IPS-11a (cell line): ENCODE results near the gene HCN4.
A peak's percentile ranks its signal among the peaks of the same experiment; 100 is the strongest.

Source experiments
- H3K4me3 ChIP-seq: one replicate; pipeline ENCODE4 v1.5.1; 2013; ENCODE audit warnings: low read depth, low read length, control low read depth

The HCN4 gene

DNA sequence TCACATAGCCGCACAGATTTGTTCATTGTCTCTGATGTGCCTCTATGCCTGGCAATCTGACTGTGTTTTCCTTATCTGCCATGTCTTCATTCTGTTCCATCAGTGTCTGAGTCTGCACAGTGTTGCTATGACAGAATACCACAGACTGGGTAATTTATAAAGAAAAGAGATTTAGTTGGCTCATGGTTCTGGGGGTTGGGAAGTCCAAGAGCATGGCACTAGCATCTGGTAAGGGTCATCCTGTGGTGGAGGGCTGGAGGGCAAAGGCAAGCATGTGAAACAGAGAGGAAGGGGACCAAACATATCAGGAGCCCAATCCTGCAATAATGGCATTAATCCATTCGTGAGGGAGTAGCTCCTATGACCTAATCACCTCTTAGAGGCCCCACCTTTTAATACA lies 11.9 kb upstream of the HCN4 start:
- H3K4me3 ChIP-seq, result no peak overlapping the region

DNA sequence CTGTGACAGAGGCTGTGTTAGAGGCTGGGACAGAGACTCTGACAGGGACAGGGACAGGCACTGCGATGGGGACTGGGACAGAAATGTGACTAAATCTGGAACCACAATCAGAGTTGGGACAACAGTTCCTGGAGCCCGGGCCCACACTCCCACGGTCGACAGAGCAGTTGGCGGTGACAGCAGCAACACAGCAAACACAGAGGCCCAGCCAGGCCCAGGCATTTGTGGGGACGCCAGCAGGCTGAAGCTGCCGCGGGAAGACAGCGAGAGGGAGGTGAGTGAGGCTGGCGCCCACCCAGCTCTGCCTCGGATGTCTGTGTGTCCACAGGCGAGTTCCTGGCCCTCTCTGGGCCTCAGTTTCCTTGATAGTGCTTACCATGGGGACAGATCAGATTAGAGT lies 9.3 kb upstream of the HCN4 start:
- no peak overlapping the region for H3K4me3 ChIP-seq

- H3K4me3 ChIP-seq, result no peak overlapping the region
Measured at GRCh38 chr15:73375755-73376305, 7.1 kb upstream of the HCN4 start.

- H3K4me3 ChIP-seq, result no peak overlapping the region
Measured at GRCh38 chr15:73375012-73375411, 6.3 kb upstream of the HCN4 start.

GRCh38 chr15:73374604-73375003 lies 5.8 kb upstream of the HCN4 start:
- H3K4me3 ChIP-seq, result no peak overlapping the region

- H3K4me3 ChIP-seq, result no peak overlapping the region
Measured at GRCh38 chr15:73373221-73373620, 4.5 kb upstream of the HCN4 start.

DNA sequence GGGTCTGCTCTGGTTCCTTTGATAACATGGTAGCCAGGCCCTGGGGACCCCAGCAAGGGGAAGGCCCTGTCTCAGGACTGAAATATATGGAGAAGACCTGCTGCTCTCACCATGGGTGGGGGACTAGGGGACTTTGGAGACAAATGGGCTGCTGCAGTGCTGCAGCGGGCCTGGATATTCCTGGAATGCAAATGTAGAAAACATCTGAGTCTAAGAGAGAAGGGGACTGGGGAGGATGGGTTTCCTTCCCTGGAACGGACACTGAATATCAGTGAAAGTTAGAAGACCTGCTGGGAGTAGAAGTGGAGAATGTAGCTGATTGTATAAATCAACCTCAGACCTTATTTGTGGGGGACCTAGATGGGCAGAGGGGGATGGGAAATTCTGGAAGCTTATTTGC lies 3.1 kb upstream of the HCN4 start:
- H3K4me3 ChIP-seq, result no peak overlapping the region

DNA sequence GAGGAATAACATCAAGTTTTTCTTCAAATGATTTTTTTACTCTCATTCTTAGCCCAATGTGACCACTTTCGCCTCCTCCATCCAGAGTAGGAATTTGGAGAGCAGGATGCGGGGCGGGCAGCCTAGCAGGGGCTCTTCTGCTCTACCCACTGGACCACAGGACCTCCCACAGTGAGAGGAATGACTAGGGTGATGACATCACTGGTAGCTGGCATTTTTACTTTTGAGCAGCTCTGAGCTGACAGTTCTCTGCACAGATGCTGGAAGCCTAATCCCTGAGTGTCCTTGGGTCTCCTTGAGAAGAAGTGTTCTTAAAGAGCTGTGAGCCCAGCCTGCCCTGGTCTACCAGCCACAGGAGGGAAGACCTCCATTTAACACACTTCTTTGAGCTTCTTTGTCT lies 1.4 kb upstream of the HCN4 start:
- H3K4me3 ChIP-seq, result no peak overlapping the region

- H3K4me3 ChIP-seq, result peak overlapping the region; percentile 43
Measured at GRCh38 chr15:73369154-73369694, 466 bp upstream of the HCN4 start.

DNA sequence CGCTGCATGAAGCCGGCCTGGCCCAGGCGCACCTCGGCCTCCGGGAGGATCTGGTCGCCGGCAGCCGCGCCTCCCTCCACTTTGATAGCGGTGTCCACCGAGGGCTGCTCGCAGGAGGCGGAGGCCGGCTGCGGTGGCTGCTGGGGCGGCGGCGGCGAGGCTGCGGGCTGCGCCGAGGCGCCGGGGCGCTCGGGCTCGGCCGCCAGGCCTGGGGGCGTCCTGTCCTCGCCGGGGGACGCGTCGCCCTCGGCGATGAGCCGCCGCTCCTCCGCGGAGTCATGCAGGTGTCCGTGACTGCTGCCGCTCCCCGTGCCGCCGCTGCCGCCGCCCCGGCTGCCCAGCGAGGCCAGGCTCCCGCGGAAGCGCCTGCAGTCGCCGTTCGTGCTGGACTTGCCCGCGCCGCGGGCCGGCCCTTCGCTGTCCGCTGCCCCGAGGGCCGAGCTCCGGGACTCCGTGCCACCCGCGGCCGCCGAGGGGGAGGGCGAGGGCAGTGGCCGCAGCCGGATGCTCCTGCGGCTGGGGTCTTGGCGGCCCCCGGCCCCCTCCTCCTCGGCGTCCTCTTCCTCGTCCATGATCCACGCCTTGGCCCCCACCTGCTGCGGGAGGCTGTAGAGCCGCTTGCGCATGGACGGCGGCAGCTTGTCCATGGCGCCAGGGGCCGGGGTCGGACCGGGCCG lies 996 bp downstream of the HCN4 start:
- peak overlapping the region; percentile 69 for H3K4me3 ChIP-seq

- H3K4me3 ChIP-seq, result peak overlapping the region; percentile 69
Measured at GRCh38 chr15:73366766-73367623, 1.8 kb downstream of the HCN4 start.

- H3K4me3 ChIP-seq, result no peak overlapping the region
Measured at GRCh38 chr15:73364070-73364469, 4.7 kb downstream of the HCN4 start.

GRCh38 chr15:73362900-73363299 lies 5.9 kb downstream of the HCN4 start:
- no peak overlapping the region for H3K4me3 ChIP-seq

DNA sequence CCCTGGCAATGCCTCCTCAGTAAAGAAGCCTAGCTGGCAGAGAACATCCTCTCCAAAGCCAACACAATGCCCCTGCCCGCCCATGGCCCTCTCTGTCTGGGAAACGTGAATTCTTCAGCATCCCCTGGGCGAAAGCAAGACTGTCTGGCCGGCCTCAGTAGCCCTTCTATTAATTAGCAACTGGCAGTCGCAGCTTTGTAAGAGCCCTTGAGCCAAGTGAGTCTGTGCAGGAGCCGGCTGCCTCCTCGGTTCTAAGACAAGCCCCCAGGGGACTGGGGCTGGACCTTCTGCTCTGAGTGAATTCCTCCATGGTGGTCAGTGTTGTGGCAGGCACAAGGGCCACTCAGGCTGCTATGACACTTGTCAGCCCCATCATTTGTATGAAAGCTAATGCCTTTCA lies 7.4 kb downstream of the HCN4 start:
- no peak overlapping the region for H3K4me3 ChIP-seq

- H3K4me3 ChIP-seq, result no peak overlapping the region
Measured at GRCh38 chr15:73359651-73360050, 9.1 kb downstream of the HCN4 start.

DNA sequence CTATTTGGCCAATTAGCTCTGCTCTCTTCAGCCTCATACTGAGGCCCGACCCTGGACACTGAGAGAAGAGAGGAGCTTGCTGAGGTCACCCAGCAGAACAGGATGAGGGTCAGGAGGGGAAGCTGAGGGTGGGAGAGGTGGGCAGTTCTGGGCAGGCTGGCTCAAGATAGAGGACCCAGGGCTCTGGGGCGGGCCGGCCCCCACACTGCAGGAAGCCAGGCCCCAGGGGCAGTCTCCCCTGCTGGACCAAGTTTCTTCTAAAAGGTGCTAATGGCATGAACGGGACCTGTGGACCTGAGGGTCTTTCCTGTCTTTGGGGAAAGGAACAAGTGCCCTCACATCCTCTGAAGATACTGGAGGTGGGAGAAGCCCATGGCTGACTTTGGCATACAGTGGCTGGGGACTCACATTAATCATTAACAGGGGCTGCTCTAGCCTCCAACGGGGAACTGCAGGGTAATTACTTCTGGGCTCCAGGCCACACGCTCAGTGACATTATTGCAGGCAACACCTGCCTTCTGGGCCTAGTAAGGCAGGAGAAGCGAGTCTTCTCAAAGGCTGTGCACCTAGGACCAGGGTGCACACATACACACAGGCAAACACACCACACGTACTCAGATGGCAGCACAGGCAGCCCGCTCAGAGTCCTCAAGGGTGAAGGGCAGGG lies 10.6 kb downstream of the HCN4 start:
- H3K4me3 ChIP-seq, result no peak overlapping the region

DNA sequence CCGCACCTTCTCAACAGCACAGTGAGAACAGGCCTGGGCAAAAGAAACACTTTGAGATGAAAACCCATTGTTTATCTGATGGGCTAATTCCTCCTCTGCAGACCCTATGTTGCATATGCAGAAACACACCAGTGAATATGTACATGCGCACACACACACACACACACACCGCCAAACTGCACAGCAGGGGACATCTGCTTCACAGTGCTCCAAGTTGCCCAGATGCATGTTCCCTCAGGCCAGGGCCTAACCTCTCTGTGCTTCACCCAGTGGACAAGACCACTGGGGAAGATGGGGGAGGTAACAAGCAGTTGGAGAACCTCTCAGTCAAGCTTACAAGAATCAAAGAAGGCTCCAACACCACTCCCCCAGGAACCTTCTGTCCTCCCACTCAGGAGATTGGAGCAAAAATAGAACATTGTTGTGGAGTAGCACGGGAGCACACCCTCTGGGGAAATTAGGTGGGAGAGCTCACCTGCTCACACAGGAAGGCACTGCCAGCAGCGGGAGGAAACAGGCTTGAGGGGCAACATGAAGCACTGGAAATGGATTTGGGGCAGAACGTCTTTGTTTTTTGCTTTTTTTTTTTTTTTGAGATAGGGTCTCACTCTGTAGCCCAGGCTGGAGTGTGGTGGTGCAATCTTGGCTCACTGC lies 13.0 kb downstream of the HCN4 start:
- H3K4me3 ChIP-seq, result no peak overlapping the region

DNA sequence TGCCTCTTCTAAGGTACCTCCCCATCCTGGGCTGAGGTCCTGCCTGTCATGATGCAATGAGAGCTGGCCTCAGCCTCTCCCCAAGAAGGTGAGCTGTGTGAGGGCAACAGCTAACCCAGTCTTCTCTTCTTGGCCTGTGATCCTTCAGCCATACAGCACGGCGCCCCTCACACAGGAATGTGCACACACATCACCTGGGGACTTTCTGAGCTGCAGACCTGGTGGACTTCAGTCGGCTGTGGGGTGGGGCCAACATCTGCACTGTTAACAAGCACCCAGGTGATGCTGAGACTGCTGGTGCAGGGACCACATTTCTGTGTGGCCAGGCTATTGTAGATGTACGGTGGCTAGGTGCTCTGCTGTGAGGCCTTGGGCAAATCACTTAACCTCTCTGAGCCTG lies 14.5 kb downstream of the HCN4 start:
- H3K4me3 ChIP-seq, result no peak overlapping the region

GRCh38 chr15:73353734-73354133 lies 15.0 kb downstream of the HCN4 start:
- H3K4me3 ChIP-seq, result no peak overlapping the region

DNA sequence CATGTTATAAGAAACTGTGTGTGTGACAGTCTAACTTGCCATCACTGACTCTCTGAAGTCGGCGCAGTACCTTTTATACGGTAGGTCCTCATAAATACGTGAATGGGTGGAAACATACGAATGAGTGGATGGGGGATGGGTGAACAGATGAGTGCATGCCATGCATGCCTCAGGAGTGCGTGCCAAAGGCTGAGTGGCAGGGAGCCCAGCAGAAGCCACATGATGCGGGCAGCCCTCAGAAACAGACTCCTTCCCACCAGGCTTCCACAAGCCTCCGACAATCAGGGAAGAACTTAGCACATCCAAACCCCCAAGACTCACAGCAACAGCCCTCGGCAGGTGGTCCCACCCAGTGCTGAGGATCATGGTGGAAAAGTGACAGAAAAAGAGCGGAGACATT lies 16.7 kb downstream of the HCN4 start:
- no peak overlapping the region for H3K4me3 ChIP-seq

DNA sequence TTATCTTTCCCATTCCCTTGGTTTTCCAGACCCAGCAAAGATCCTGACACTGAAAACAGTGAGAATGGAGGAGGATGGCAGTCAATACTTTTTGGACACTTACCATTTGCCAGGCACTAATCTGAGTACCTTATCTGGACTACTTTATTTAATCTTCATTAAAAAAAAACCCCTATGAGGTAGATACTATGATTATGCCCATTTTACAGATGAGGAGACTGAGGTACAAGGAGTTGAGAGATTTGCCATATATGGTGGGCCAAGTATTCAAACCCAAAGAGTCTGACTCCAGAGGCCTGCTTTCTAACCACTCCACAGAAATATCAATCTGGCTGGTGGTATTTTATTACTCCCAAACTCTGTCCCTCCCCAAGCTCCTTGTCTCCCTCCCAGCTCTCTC lies 19.6 kb downstream of the HCN4 start:
- no peak overlapping the region for H3K4me3 ChIP-seq
